GM21526 (cell line): ENCODE measurements around the gene HDAC6.

Experiments
- ATAC-seq: cut with Tn5 transposase; IDR thresholded peaks from one replicate; pipeline ENCODE4 v1.9.1; 2021; ENCODE audit warnings: moderate library complexity; ENCODE audit not compliant: unreplicated experiment, low FRiP score

HDAC6 gene

GRCh38 chrX:48801280-48802088 is at the start of gene HDAC6:
Gene HDAC6 (plus strand): TSS chrX:48802067. CDS start chrX:48802693, 626 bp downstream.
- ATAC-seq = peak; percentile 89

GRCh38 chrX:48752498-48752897 is 49.4 kb upstream of the HDAC6 start:
- ATAC-seq = no peak

GRCh38 chrX:48753708-48754228 is 48.1 kb upstream of the HDAC6 start:
- no peak for ATAC-seq

GRCh38 chrX:48754238-48754637 is 47.6 kb upstream of the HDAC6 start:
- no peak for ATAC-seq

- ATAC-seq = no peak
Measured at GRCh38 chrX:48761674-48762471, 40.0 kb upstream of the HDAC6 start, which contains the start of gene GLOD5. Gene GLOD5 (plus strand): TSS chrX:48761747. CDS start chrX:48761791, 44 bp downstream.

- ATAC-seq = no peak
Measured at GRCh38 chrX:48769230-48769629, 32.6 kb upstream of the HDAC6 start.

GRCh38 chrX:48770296-48770695 is 31.6 kb upstream of the HDAC6 start:
- no peak for ATAC-seq

- ATAC-seq = no peak
Measured at GRCh38 chrX:48772602-48773001, 29.3 kb upstream of the HDAC6 start.

- ATAC-seq = no peak
Measured at GRCh38 chrX:48776818-48777439, 24.9 kb upstream of the HDAC6 start.

- no peak for ATAC-seq
Measured at GRCh38 chrX:48779399-48779798, 22.5 kb upstream of the HDAC6 start.

GRCh38 chrX:48781705-48782104 is 20.2 kb upstream of the HDAC6 start:
- no peak for ATAC-seq

- ATAC-seq = no peak
Measured at GRCh38 chrX:48782216-48782615, 19.7 kb upstream of the HDAC6 start.

- ATAC-seq = no peak
Measured at GRCh38 chrX:48782795-48783194, 19.1 kb upstream of the HDAC6 start.

- no peak for ATAC-seq
Measured at GRCh38 chrX:48784726-48785125, 17.1 kb upstream of the HDAC6 start.

GRCh38 chrX:48785186-48785539 is 16.7 kb upstream of the HDAC6 start:
- no peak for ATAC-seq

- no peak for ATAC-seq
Measured at GRCh38 chrX:48785540-48786214, 16.2 kb upstream of the HDAC6 start.

- ATAC-seq = no peak
Measured at GRCh38 chrX:48786341-48786800, 15.5 kb upstream of the HDAC6 start, which contains the start of gene GATA1. Gene GATA1 (plus strand): TSS chrX:48786590. CDS start chrX:48791110, 4,520 bp downstream.

GRCh38 chrX:48786825-48787504 is 14.9 kb upstream of the HDAC6 start:
- ATAC-seq = no peak
